Panc1 (cell line): ENCODE measurements around the gene SLC30A4.

Experiments
- CTCF ChIP-seq: fragments of 450-650 bp; IDR thresholded peaks from 2 replicates; pipeline ENCODE4 v1.5.1; 2017; ENCODE audit warnings: mild to moderate bottlenecking
- POLR2AphosphoS5 ChIP-seq: IDR thresholded peaks from 2 replicates; pipeline ENCODE4 v1.6.1; 2012; ENCODE audit warnings: mild to moderate bottlenecking, low read depth, low read length, moderate library complexity
- REST ChIP-seq, 2 experiments: IDR thresholded peaks; 2 replicates each; pipeline ENCODE4 v1.6.1; 2011 to 2012; ENCODE audit warnings: low read depth in 2 of 2, control low read depth in 1 of 2, low read length in 1 of 2, mild to moderate bottlenecking in 1 of 2, moderate library complexity in 1 of 2; ENCODE audit not compliant: insufficient read depth in 1 of 2
- SIN3A ChIP-seq: IDR thresholded peaks from 2 replicates; pipeline ENCODE4 v1.6.1; 2012; ENCODE audit warnings: low read depth, mild to moderate bottlenecking, low read length, moderate library complexity, borderline replicate concordance; ENCODE audit not compliant: insufficient read depth
- TCF7L2 ChIP-seq: IDR thresholded peaks from 2 replicates; pipeline ENCODE4 v1.6.1; 2011; ENCODE audit warnings: mild to moderate bottlenecking, low read depth, low read length, inconsistent platforms

DNA sequence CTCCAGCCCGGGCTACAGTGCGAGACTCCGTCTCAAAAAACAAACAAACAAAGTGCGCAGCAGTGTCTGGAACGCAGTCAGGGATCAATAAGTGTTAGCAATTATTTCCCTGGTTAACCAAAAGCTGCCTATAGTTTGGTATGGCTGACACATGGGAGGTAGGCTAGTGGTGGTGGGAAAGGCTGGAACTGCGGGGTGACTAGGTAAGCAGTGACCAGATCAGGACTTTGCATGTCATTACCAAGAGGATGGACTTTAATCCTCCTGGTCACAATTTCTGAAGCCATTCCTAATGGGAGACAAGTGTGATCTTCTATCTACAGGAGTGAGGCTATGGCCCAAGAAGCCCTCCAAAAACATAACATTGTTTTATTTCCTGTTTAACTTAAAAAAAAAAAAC lies 47.8 kb downstream of the SLC30A4 start:
- TF ChIP-seq TCF7L2 = no peak
- TF ChIP-seq CTCF = no peak
- TF ChIP-seq POLR2AphosphoS5 = no peak
- TF ChIP-seq REST (IDR thresholded peaks at IDR 0.05; ENCODE audit: insufficient read depth in 1 of 2, low read depth in 2 of 2, low read length in 1 of 2) = no peak
- TF ChIP-seq SIN3A = no peak
